HepG2 (cell line): ENCODE measurements around the gene ATXN7L2. TPM values are rescaled to one million over a fixed set of nuclear protein-coding genes. Genes with fewer than 3 reads are reported as not detected.

Experiments
- ATAC-seq: fragments of 200-7000 bp; cut with Tn5 transposase; 3 replicates; pipeline ENCODE4 v1.9.1; 2020; ENCODE audit warnings: mild to moderate bottlenecking, moderate library complexity
- BruUV-seq: library from RNA; stranded (reverse); fragments of 400-500 nt; replicated peaks from 2 replicates; lab custom pipeline; 2021; lab: Mats Ljungman, UMichigan
- CTCF ChIA-PET: fragments of 300-600 bp; formaldehyde crosslinking; extraction: SDS; loops from one replicate; lab custom pipeline; 2021; ENCODE audit warnings: low total read pairs, inconsistent platforms, low intra/inter-chr PET ratio; lab: Yijun Ruan, JAX
- POLR2A ChIA-PET: fragments of 350-600 bp; sonication (Branson Sonifier 250); formaldehyde crosslinking; loops from one replicate; lab custom pipeline; 2020; ENCODE audit warnings: antibody characterized with exemption, inconsistent platforms; lab: Yijun Ruan, JAX
- DNase-seq: peaks from one replicate; pipeline ENCODE4 v3.0.0-alpha.2; 2015; ENCODE audit warnings: low spot score
- FAIRE-seq: peaks from 3 replicates; lab custom pipeline; 2011; peaks lifted over from hg19 to GRCh38; lab: Jason Lieb, UNC
- H2AFZ ChIP-seq: one replicate; pipeline ENCODE4 v1.6.1; 2011; ENCODE audit warnings: low read length, inconsistent platforms
- H3K27ac ChIP-seq: fragments of 300-600 bp; 3 replicates; pipeline ENCODE4 v1.8.0; 2011; ENCODE audit warnings: mixed run types, mild to moderate bottlenecking, mixed read lengths, low read length, inconsistent platforms; ENCODE audit not compliant: insufficient read depth; ENCODE audit errors: extremely low read length
- H3K27me3 ChIP-seq, 2 experiments: fragments of 200-600 bp in 1 of 2; 2 replicates in 1 of 2; 3 replicates in 1 of 2; pipeline versions ENCODE4 v1.6.0 to v1.8.0; 2011; ENCODE audit warnings: low read length in 2 of 2, mild to moderate bottlenecking in 2 of 2, moderate library complexity in 2 of 2, inconsistent platforms in 1 of 2; ENCODE audit not compliant: insufficient read depth in 2 of 2, control insufficient read depth in 1 of 2
- H3K36me3 ChIP-seq, 2 experiments: fragments of 200-600 bp in 1 of 2; replicated peaks in 1 of 2; 2 replicates in 1 of 2; 3 replicates in 1 of 2; pipeline versions ENCODE4 v1.5.1 to v1.8.0; 2011; ENCODE audit warnings: low read length in 2 of 2, inconsistent platforms in 1 of 2; ENCODE audit not compliant: insufficient read depth in 2 of 2, control insufficient read depth in 1 of 2
- H3K4me1 ChIP-seq: 2 replicates; pipeline ENCODE4 v1.5.1; 2012; ENCODE audit warnings: low read length, inconsistent platforms; ENCODE audit not compliant: insufficient read depth
- H3K4me2 ChIP-seq: 2 replicates; pipeline ENCODE4 v1.6.0; 2011; ENCODE audit warnings: low read depth, low read length, inconsistent platforms
- H3K4me3 ChIP-seq, 3 experiments: fragments of 200-600 bp in 1 of 3; sonication (generic), shearing (Covaris generic) in 1 of 3; replicated peaks in 1 of 3; 2 replicates each; pipeline ENCODE4 v1.5.1; 2011 to 2016; ENCODE audit warnings: low read length in 3 of 3, inconsistent platforms in 2 of 3, low read depth in 2 of 3, mild to moderate bottlenecking in 2 of 3, control low read depth in 1 of 3, mixed read lengths in 1 of 3; ENCODE audit not compliant: insufficient read depth in 1 of 3
- H3K79me2 ChIP-seq: one replicate; pipeline ENCODE4 v1.6.1; 2011; ENCODE audit warnings: low read length, inconsistent platforms; ENCODE audit not compliant: insufficient read depth
- H3K9ac ChIP-seq: 2 replicates; pipeline ENCODE4 v1.6.0; 2011; ENCODE audit warnings: mild to moderate bottlenecking, low read depth, low read length, inconsistent platforms; ENCODE audit not compliant: insufficient read depth
- H3K9me3 ChIP-seq: 2 replicates; pipeline ENCODE4 v1.5.1; 2012; ENCODE audit warnings: mild to moderate bottlenecking, low read length
- H4K20me1 ChIP-seq: 2 replicates; pipeline ENCODE4 v1.6.0; 2011; ENCODE audit warnings: inconsistent platforms, mild to moderate bottlenecking, low read length, moderate library complexity; ENCODE audit not compliant: insufficient read depth
- AGO2 ChIP-seq: fragments of 200-400 bp; formaldehyde crosslinking; optimal IDR thresholded peaks from 2 replicates; pipeline ENCODE3; 2017; ENCODE audit warnings: mild to moderate bottlenecking, low read depth, low read length, moderate library complexity
- PPARG ChIP-seq: conservative IDR thresholded peaks from 2 replicates; pipeline ENCODE4 v1.6.1; 2016; ENCODE audit warnings: missing biosample characterization, missing genetic modification reagents
- PRDM15 ChIP-seq: sonication (generic); formaldehyde crosslinking; IDR thresholded peaks from 2 replicates; pipeline ENCODE4 v1.4.0; 2020; ENCODE audit warnings: missing genetic modification reagents
- ZNF230 ChIP-seq: sonication (generic); formaldehyde crosslinking; IDR thresholded peaks from 2 replicates; pipeline ENCODE4 v1.4.0; 2020; ENCODE audit warnings: mild to moderate bottlenecking, missing genetic modification reagents
- ZNF569 ChIP-seq: sonication (generic); formaldehyde crosslinking; IDR thresholded peaks from 2 replicates; pipeline ENCODE4 v1.5.0; 2020; ENCODE audit warnings: mild to moderate bottlenecking, missing genetic modification reagents, moderate library complexity, borderline replicate concordance
- WGBS: methylation state at CpG from one replicate; pipeline ENCODE4 v1.1.6; 2017; ENCODE audit warnings: low lambda C conversion rate; 5-methylcytosine and 5-hydroxymethylcytosine counted together
- in situ Hi-C: cut with HindIII; loops from 2 replicates; pipeline ENCODE4 v1.10.0; 2017; ENCODE audit warnings: low pct_unique_long_range_greater_than_20kb; ENCODE audit not compliant: extremely low pct_ligation_motif_present
- intact Hi-C: fragments of 100-400 bp; cut with micrococcal nuclease; formaldehyde crosslinking; loops from one replicate; pipeline ENCODE4 v1.10.0; 2022; ENCODE audit not compliant: unreplicated experiment
- polyA plus RNA-seq, 8 experiments: library from polyadenylated mRNA; depleted of rRNA in 3 of 8; stranded (reverse) in 7 of 8; unstranded in 1 of 8; fragments of >200 nt; fragmentation: Illumina TruSeq in 4 of 8; extraction: Trizol in 4 of 8; gene quantifications; 2 replicates each; pipeline versions ENCODE4 v1.2.1 to v1.2.3, GENCODE V29; 2011 to 2016; ENCODE audit warnings: low read depth in 4 of 8, missing spikeins in 1 of 8, mixed read lengths in 1 of 8; ENCODE audit not compliant: insufficient read depth in 1 of 8
- total RNA-seq, 5 experiments: library from RNA; depleted of rRNA; stranded (reverse); fragments of >200 nt; fragmentation: Illumina TruSeq; extraction: Trizol; gene quantifications; 2 replicates each; pipeline ENCODE4 v1.2.3, GENCODE V29; 2016; ENCODE audit warnings: low read depth in 1 of 5
- TF ChIP-seq, protein P1 (sequence below): sonication (generic); formaldehyde crosslinking; IDR thresholded peaks from 2 replicates; pipeline ENCODE4 v1.5.1; 2020; ENCODE audit warnings: mild to moderate bottlenecking, moderate library complexity, missing genetic modification reagents

ATXN7L2 gene
- total and polyA plus RNA-seq, 2 of the 13 experiments (the other 11 are each of a cell fraction or from before 2014, with no cell fraction given), result 2.7 to 2.8 TPM

DNA sequence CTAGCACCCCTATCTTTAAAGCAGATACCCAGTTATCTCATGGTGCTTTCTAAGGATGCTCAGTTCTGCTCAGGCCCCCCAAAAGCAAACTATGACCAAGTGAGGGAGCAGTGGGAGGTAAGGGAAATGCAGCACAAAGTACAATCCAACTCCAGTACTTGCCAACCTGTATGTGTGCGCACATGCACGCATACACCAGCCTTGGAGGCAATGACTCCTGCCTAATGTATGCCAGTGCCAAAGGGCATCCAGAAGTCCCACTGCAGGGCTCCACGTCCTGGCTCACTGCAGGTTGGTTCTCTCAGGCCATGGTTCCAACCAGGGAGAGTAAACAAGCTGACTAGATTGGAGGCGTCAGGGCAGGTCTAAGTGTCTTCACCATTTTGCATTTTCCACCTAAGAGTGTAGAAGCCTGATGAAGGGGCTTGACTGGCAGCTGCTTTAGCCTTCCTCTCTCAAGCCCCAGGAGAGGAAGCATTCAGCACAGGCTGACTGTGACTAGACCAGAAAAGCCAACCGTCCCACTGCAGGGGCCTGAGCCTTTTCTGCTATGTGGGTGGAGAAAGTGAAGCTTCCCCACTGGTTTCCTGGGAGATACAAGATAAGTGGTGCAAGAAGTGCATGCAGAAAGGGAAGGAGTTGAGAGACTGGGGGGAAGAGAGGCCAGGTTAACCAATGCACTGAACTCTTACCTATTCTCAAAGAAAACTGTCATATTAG is 18.1 kb downstream of the ATXN7L2 start:
- ChIA-PET POLR2A (no interaction called here), CTCF (interaction anchor here (0.7 kb wide), 1 partner anchor 30 kb away, joined by 4 read pairs; no protein-coding TSS in a partner anchor)
- no peak overlapping the region for H3K4me2 ChIP-seq
- H3K79me2 ChIP-seq, result no peaks in the 10 kb centered on the region
- FAIRE-seq, result no peak
- no peak overlapping the region for H2AFZ ChIP-seq
- H3K27ac ChIP-seq, result no peak overlapping the region
- TF ChIP-seq, protein P1, sequence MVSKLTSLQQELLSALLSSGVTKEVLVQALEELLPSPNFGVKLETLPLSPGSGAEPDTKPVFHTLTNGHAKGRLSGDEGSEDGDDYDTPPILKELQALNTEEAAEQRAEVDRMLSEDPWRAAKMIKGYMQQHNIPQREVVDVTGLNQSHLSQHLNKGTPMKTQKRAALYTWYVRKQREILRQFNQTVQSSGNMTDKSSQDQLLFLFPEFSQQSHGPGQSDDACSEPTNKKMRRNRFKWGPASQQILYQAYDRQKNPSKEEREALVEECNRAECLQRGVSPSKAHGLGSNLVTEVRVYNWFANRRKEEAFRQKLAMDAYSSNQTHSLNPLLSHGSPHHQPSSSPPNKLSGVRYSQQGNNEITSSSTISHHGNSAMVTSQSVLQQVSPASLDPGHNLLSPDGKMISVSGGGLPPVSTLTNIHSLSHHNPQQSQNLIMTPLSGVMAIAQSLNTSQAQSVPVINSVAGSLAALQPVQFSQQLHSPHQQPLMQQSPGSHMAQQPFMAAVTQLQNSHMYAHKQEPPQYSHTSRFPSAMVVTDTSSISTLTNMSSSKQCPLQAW (CRISPR knock-in tag), result no peak
- no peak for TF ChIP-seq PRDM15 (CRISPR knock-in tag)
- no peak for TF ChIP-seq PPARG (CRISPR knock-in tag)
- TF ChIP-seq ZNF569 (CRISPR knock-in tag), result no peak
- TF ChIP-seq AGO2, result no peak
- no peak for TF ChIP-seq ZNF230 (CRISPR knock-in tag)
- H3K9me3 ChIP-seq, result no peaks in the 10 kb centered on the region
- no peak overlapping the region for H3K4me3 ChIP-seq
- no peaks in the 10 kb centered on the region for H3K27me3 ChIP-seq
- H3K4me1 ChIP-seq, result no peaks in the 10 kb centered on the region
- no peak overlapping the region for H3K9ac ChIP-seq
- in situ Hi-C loops, result no loop called here
- BruUV-seq, result no TSS peak
- WGBS, result 88% methylated on average over 2 of the region's 5 CpGs
- ATAC-seq, result no peak
- intact Hi-C loops, result no loop called here
- H3K36me3 ChIP-seq, result no peaks in the 10 kb centered on the region; a peak in 1 of 5 replicates
- H4K20me1 ChIP-seq, result no peaks in the 10 kb centered on the region
- no peak for DNase-seq
